A549 (cell line): ENCODE data around the gene DMGDH.

ENCODE experiments used
- CEBPB ChIP-seq, 2 experiments: fragments of >200 bp in 1 of 2; sonication (Bioruptor Twin) in 1 of 2; formaldehyde crosslinking in 1 of 2; IDR thresholded peaks; 2 replicates each; pipeline ENCODE4 v1.6.1; 2012 to 2016
- EHMT2 ChIP-seq: fragments of 200-600 bp; sonication (generic); IDR thresholded peaks from 2 replicates; pipeline ENCODE4 v1.6.1; 2016; ENCODE audit warnings: antibody characterized with exemption, low read depth, mild to moderate bottlenecking, moderate library complexity
- ESRRA ChIP-seq: fragments of 150-350 bp; IDR thresholded peaks from 2 replicates; pipeline ENCODE4 v1.6.1; 2014; ENCODE audit warnings: mild to moderate bottlenecking, low read length, borderline replicate concordance
- MAFK ChIP-seq: fragments of 450-650 bp; IDR thresholded peaks from 2 replicates; pipeline ENCODE4 v1.6.1; 2014; ENCODE audit not compliant: partially characterized antibody
- MAZ ChIP-seq: fragments of 150-350 bp; IDR thresholded peaks from 2 replicates; pipeline ENCODE4 v1.6.1; 2014; ENCODE audit warnings: antibody characterized with exemption, low read depth, low read length, borderline replicate concordance
- POLR2A ChIP-seq: IDR thresholded peaks from 2 replicates; pipeline ENCODE4 v1.6.1; 2012; ENCODE audit warnings: mild to moderate bottlenecking, low read length
- RFX5 ChIP-seq: fragments of 450-650 bp; IDR thresholded peaks from 2 replicates; pipeline ENCODE4 v1.7.1; 2014; ENCODE audit warnings: antibody characterized with exemption, mild to moderate bottlenecking, moderate library complexity
- TP53 ChIP-seq: fragments of 250-450 bp; sonication (Bioruptor Pico); IDR thresholded peaks from 2 replicates; pipeline ENCODE4 v1.5.0; 2021; ENCODE audit warnings: mild to moderate bottlenecking, moderate library complexity
- TF ChIP-seq, protein P1 (sequence below): fragments of >200 bp; sonication (Bioruptor Twin); formaldehyde crosslinking; IDR thresholded peaks from 3 replicates; pipeline ENCODE4 v1.5.1; 2016
- TF ChIP-seq, protein P2 (sequence below): IDR thresholded peaks from 2 replicates; pipeline ENCODE4 v1.6.1; 2012
- TF ChIP-seq, protein P3 (sequence below): fragments of 450-650 bp; IDR thresholded peaks from 2 replicates; pipeline ENCODE4 v1.6.1; 2014; ENCODE audit warnings: antibody characterized with exemption
- TF ChIP-seq, protein P4 (sequence below): fragments of >200 bp; sonication (Bioruptor Twin); formaldehyde crosslinking; IDR thresholded peaks from 3 replicates; pipeline ENCODE4 v1.6.1; 2016
- TF ChIP-seq, protein P5 (sequence below): fragments of 200-600 bp; sonication (generic); IDR thresholded peaks from 2 replicates; pipeline ENCODE4 v1.6.1; 2016; ENCODE audit warnings: antibody characterized with exemption, mild to moderate bottlenecking, moderate library complexity
- TF ChIP-seq, protein P6 (sequence below): fragments of 150-350 bp; IDR thresholded peaks from 2 replicates; pipeline ENCODE4 v1.6.1; 2014; ENCODE audit warnings: low read depth, mild to moderate bottlenecking, low read length

DNA sequence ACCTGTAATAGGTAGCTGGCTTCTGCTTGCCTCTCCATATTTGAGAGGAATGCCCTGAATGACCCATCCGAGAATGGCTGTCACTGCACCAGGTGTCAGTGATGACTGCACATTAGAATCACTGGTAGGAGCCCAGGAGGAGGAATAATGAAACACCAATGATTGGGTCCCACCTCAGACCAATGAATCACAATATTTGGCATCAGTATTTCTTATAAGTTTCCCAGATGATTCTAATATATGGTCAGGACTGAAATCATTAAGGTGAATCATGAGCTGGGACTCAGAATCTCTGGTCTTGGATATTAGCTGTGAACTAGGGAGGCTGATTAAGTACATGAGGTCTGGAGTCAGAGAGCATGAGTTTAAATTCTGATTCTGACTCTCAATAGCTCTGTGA, 107.7 kb downstream of the DMGDH start:
- TF ChIP-seq, protein P1, sequence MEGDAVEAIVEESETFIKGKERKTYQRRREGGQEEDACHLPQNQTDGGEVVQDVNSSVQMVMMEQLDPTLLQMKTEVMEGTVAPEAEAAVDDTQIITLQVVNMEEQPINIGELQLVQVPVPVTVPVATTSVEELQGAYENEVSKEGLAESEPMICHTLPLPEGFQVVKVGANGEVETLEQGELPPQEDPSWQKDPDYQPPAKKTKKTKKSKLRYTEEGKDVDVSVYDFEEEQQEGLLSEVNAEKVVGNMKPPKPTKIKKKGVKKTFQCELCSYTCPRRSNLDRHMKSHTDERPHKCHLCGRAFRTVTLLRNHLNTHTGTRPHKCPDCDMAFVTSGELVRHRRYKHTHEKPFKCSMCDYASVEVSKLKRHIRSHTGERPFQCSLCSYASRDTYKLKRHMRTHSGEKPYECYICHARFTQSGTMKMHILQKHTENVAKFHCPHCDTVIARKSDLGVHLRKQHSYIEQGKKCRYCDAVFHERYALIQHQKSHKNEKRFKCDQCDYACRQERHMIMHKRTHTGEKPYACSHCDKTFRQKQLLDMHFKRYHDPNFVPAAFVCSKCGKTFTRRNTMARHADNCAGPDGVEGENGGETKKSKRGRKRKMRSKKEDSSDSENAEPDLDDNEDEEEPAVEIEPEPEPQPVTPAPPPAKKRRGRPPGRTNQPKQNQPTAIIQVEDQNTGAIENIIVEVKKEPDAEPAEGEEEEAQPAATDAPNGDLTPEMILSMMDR = no peak
- TF ChIP-seq, protein P2, sequence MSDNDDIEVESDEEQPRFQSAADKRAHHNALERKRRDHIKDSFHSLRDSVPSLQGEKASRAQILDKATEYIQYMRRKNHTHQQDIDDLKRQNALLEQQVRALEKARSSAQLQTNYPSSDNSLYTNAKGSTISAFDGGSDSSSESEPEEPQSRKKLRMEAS = no peak
- TF ChIP-seq, protein P3, sequence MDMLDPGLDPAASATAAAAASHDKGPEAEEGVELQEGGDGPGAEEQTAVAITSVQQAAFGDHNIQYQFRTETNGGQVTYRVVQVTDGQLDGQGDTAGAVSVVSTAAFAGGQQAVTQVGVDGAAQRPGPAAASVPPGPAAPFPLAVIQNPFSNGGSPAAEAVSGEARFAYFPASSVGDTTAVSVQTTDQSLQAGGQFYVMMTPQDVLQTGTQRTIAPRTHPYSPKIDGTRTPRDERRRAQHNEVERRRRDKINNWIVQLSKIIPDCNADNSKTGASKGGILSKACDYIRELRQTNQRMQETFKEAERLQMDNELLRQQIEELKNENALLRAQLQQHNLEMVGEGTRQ = no peak
- no peak for TF ChIP-seq CEBPB (IDR thresholded peaks at IDR 0.05)
- TF ChIP-seq POLR2A = no peak
- no peak for TF ChIP-seq RFX5
- TF ChIP-seq, protein P4, sequence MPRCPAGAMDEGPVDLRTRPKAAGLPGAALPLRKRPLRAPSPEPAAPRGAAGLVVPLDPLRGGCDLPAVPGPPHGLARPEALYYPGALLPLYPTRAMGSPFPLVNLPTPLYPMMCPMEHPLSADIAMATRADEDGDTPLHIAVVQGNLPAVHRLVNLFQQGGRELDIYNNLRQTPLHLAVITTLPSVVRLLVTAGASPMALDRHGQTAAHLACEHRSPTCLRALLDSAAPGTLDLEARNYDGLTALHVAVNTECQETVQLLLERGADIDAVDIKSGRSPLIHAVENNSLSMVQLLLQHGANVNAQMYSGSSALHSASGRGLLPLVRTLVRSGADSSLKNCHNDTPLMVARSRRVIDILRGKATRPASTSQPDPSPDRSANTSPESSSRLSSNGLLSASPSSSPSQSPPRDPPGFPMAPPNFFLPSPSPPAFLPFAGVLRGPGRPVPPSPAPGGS = no peak
- TF ChIP-seq MAZ = no peak
- TF ChIP-seq, protein P5, sequence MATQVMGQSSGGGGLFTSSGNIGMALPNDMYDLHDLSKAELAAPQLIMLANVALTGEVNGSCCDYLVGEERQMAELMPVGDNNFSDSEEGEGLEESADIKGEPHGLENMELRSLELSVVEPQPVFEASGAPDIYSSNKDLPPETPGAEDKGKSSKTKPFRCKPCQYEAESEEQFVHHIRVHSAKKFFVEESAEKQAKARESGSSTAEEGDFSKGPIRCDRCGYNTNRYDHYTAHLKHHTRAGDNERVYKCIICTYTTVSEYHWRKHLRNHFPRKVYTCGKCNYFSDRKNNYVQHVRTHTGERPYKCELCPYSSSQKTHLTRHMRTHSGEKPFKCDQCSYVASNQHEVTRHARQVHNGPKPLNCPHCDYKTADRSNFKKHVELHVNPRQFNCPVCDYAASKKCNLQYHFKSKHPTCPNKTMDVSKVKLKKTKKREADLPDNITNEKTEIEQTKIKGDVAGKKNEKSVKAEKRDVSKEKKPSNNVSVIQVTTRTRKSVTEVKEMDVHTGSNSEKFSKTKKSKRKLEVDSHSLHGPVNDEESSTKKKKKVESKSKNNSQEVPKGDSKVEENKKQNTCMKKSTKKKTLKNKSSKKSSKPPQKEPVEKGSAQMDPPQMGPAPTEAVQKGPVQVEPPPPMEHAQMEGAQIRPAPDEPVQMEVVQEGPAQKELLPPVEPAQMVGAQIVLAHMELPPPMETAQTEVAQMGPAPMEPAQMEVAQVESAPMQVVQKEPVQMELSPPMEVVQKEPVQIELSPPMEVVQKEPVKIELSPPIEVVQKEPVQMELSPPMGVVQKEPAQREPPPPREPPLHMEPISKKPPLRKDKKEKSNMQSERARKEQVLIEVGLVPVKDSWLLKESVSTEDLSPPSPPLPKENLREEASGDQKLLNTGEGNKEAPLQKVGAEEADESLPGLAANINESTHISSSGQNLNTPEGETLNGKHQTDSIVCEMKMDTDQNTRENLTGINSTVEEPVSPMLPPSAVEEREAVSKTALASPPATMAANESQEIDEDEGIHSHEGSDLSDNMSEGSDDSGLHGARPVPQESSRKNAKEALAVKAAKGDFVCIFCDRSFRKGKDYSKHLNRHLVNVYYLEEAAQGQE = no peak
- TF ChIP-seq, protein P6, sequence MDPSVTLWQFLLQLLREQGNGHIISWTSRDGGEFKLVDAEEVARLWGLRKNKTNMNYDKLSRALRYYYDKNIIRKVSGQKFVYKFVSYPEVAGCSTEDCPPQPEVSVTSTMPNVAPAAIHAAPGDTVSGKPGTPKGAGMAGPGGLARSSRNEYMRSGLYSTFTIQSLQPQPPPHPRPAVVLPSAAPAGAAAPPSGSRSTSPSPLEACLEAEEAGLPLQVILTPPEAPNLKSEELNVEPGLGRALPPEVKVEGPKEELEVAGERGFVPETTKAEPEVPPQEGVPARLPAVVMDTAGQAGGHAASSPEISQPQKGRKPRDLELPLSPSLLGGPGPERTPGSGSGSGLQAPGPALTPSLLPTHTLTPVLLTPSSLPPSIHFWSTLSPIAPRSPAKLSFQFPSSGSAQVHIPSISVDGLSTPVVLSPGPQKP = no peak
- TF ChIP-seq TP53 (CRISPR knock-in tag) = no peak
- TF ChIP-seq EHMT2 = no peak
- no peak for TF ChIP-seq ESRRA
- no peak for TF ChIP-seq MAFK
